H1 (cell line): ENCODE results near the gene PPIL6.

ENCODE experiments used
- BACH1 ChIP-seq: IDR thresholded peaks from 2 replicates; pipeline ENCODE4 v1.6.1; 2012; ENCODE audit warnings: low read length, improper control_type of control experiment
- BCL11A ChIP-seq, 2 experiments: IDR thresholded peaks; one replicate each; pipeline ENCODE4 v1.6.1; 2011; ENCODE audit warnings: low read depth in 2 of 2, low read length in 2 of 2, mild to moderate bottlenecking in 2 of 2
- CHD2 ChIP-seq: IDR thresholded peaks from 2 replicates; pipeline ENCODE4 v1.6.1; 2012; ENCODE audit warnings: low read length, improper control_type of control experiment
- CREB1 ChIP-seq: IDR thresholded peaks from 2 replicates; pipeline ENCODE4 v1.6.1; 2012; ENCODE audit warnings: inconsistent platforms
- JUND ChIP-seq: IDR thresholded peaks from 2 replicates; pipeline ENCODE4 v1.6.1; 2011; ENCODE audit warnings: mild to moderate bottlenecking, improper control_type of control experiment, low read length
- KDM5A ChIP-seq: fragments of 200-600 bp; IDR thresholded peaks from 2 replicates; pipeline ENCODE4 v1.7.1; 2012; ENCODE audit warnings: mild to moderate bottlenecking, low read length, inconsistent platforms, mixed read lengths
- MAX ChIP-seq: IDR thresholded peaks from 2 replicates; pipeline ENCODE4 v1.6.1; 2012; ENCODE audit warnings: inconsistent platforms
- POLR2A ChIP-seq, 2 experiments: IDR thresholded peaks; 1 replicate in 1 of 2; 2 replicates in 1 of 2; pipeline ENCODE4 v1.6.1; 2011; ENCODE audit warnings: low read depth in 2 of 2, low read length in 2 of 2, mild to moderate bottlenecking in 2 of 2; ENCODE audit errors: control extremely low read depth in 1 of 2
- RAD21 ChIP-seq, 2 experiments: IDR thresholded peaks in 1 of 2; conservative IDR thresholded peaks in 1 of 2; 2 replicates each; pipeline ENCODE4 v1.6.1; 2011; ENCODE audit warnings: low read depth in 2 of 2, low read length in 2 of 2, improper control_type of control experiment in 1 of 2, inconsistent platforms in 1 of 2, mild to moderate bottlenecking in 1 of 2, moderate library complexity in 1 of 2
- SUZ12 ChIP-seq: fragments of 200-600 bp; sonication (generic); IDR thresholded peaks from 2 replicates; pipeline ENCODE4 v1.6.1; 2012; ENCODE audit warnings: mild to moderate bottlenecking, inconsistent platforms, low read length, moderate library complexity, mixed read lengths
- TF ChIP-seq, protein P1 (sequence below), 3 experiments: IDR thresholded peaks; 1 replicate in 2 of 3; 2 replicates in 1 of 3; pipeline versions ENCODE4 v1.5.1 to v1.6.1; 2011; ENCODE audit warnings: low read length in 3 of 3, mild to moderate bottlenecking in 3 of 3, inconsistent platforms in 2 of 3, low read depth in 1 of 3, moderate library complexity in 1 of 3; ENCODE audit not compliant: insufficient read depth in 1 of 3; ENCODE audit errors: control extremely low read depth in 1 of 3

- TF ChIP-seq, protein P1, sequence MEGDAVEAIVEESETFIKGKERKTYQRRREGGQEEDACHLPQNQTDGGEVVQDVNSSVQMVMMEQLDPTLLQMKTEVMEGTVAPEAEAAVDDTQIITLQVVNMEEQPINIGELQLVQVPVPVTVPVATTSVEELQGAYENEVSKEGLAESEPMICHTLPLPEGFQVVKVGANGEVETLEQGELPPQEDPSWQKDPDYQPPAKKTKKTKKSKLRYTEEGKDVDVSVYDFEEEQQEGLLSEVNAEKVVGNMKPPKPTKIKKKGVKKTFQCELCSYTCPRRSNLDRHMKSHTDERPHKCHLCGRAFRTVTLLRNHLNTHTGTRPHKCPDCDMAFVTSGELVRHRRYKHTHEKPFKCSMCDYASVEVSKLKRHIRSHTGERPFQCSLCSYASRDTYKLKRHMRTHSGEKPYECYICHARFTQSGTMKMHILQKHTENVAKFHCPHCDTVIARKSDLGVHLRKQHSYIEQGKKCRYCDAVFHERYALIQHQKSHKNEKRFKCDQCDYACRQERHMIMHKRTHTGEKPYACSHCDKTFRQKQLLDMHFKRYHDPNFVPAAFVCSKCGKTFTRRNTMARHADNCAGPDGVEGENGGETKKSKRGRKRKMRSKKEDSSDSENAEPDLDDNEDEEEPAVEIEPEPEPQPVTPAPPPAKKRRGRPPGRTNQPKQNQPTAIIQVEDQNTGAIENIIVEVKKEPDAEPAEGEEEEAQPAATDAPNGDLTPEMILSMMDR (IDR thresholded peaks at IDR 0.05; ENCODE audit: control extremely low read depth in 1 of 3, insufficient read depth in 1 of 3, low read depth in 1 of 3, low read length in 3 of 3): no peak
- TF ChIP-seq CREB1: no peak
- no peak for TF ChIP-seq RAD21 (IDR thresholded peaks at IDR 0.05 in 1 of 2, conservative IDR thresholded peaks at IDR 0.05 in 1 of 2; ENCODE audit: low read depth in 2 of 2, low read length in 2 of 2)
- no peak for TF ChIP-seq KDM5A
- TF ChIP-seq SUZ12: no peak
- no peak for TF ChIP-seq BACH1
- TF ChIP-seq JUND: no peak
- TF ChIP-seq MAX: no peak
- no peak for TF ChIP-seq BCL11A (IDR thresholded peaks at IDR 0.05; ENCODE audit: low read depth in 2 of 2, low read length in 2 of 2)
- TF ChIP-seq CHD2: no peak
- no peak for TF ChIP-seq POLR2A (IDR thresholded peaks at IDR 0.05; ENCODE audit: control extremely low read depth in 1 of 2, low read depth in 2 of 2, low read length in 2 of 2)
Measured at GRCh38 chr6:109434456-109434855, 6.0 kb downstream of the PPIL6 start.
